ENCODE results near the gene HTR3B. TPM values are rescaled to one million over a fixed set of nuclear protein-coding genes. Genes with fewer than 3 reads are reported as not detected.

Gene HTR3B
- polyA plus RNA-seq, 1 donor (not counting 4 experiments of a cell fraction or from before 2014, with no cell fraction given), result not detected

DNA sequence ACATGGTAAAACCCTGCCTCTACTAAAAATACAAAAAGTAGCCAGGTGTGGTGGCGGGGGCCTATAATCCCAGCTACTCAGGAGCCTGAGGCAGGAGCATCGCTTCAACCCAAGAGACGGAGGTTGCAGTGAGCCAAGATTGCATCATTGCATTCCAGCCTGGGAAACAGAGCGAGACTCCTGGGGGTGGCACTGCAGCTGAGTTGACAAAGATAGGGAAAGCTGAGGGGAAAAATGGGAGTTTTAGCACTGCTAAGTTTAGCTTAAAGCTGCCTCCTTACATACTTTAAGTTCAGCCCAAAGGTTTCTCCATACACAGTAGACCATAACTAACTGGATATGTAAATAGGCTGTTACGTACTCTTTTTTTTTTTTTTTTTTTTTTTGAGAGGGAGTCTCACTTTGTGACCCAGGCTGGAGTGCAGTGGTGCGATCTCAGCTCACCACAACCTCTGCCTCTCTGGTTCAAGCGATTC lies 20.2 kb upstream of the HTR3B start:
- Histone ChIP-seq H3K27ac (ENCODE audit: control insufficient read depth, insufficient read depth, low read length) (no peak overlapping the region), H3K9me3 (ENCODE audit: control insufficient read depth, low read depth, low read length) (no peaks in the 10 kb centered on the region), H3K9ac (ENCODE audit: control insufficient read depth, extremely low read depth, insufficient read depth, low read length) (no peak overlapping the region), H2AFZ (ENCODE audit: control insufficient read depth, low read length) (no peak overlapping the region), H3K27me3 (ENCODE audit: control insufficient read depth, extremely low read depth, insufficient read depth, low read length) (no peaks in the 10 kb centered on the region), H3K4me3 (ENCODE audit: control insufficient read depth in 2 of 3, extremely low read depth in 1 of 3, insufficient read depth in 2 of 3, low read depth in 1 of 3, low read length in 3 of 3) (no peak overlapping the region), H3K4me2 (ENCODE audit: control insufficient read depth, extremely low read depth, insufficient read depth, low read depth, low read length) (no peak overlapping the region), H4K20me1 (ENCODE audit: control insufficient read depth, extremely low read depth, insufficient read depth, low read length) (no peaks in the 10 kb centered on the region), H3K9me1 (ENCODE audit: control insufficient read depth, extremely low read depth, insufficient read depth, low read length) (no peaks in the 10 kb centered on the region), H3K36me3 (ENCODE audit: control insufficient read depth in 2 of 2, extremely low read depth in 1 of 2, insufficient read depth in 2 of 2, low read length in 2 of 2) (no peaks in the 10 kb centered on the region), H3K79me2 (ENCODE audit: control insufficient read depth, insufficient read depth, low read length) (no peaks in the 10 kb centered on the region), H3K4me1 (ENCODE audit: control insufficient read depth, extremely low read depth, insufficient read depth, low read length) (no peaks in the 10 kb centered on the region)
- DNase-seq (ENCODE audit: low read depth, low spot score) (no peak), FAIRE-seq (no peak)
- no peak for TF ChIP-seq EZH2 (IDR thresholded peaks at IDR 0.05; ENCODE audit: low read length)
- TF ChIP-seq, protein P1, sequence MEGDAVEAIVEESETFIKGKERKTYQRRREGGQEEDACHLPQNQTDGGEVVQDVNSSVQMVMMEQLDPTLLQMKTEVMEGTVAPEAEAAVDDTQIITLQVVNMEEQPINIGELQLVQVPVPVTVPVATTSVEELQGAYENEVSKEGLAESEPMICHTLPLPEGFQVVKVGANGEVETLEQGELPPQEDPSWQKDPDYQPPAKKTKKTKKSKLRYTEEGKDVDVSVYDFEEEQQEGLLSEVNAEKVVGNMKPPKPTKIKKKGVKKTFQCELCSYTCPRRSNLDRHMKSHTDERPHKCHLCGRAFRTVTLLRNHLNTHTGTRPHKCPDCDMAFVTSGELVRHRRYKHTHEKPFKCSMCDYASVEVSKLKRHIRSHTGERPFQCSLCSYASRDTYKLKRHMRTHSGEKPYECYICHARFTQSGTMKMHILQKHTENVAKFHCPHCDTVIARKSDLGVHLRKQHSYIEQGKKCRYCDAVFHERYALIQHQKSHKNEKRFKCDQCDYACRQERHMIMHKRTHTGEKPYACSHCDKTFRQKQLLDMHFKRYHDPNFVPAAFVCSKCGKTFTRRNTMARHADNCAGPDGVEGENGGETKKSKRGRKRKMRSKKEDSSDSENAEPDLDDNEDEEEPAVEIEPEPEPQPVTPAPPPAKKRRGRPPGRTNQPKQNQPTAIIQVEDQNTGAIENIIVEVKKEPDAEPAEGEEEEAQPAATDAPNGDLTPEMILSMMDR (optimal IDR thresholded peaks at IDR 0.05 in 1 of 3, IDR thresholded peaks at IDR 0.05 in 1 of 3, conservative IDR thresholded peaks at IDR 0.05 in 1 of 3; ENCODE audit: extremely low read depth in 1 of 3, insufficient read depth in 2 of 3, low read length in 3 of 3), result no peak
- dilution Hi-C loops (cut with MboI; ENCODE audit: extremely low pct_ligation_motif_present, low sequenced_read_pairs), result no loop called here

DNA sequence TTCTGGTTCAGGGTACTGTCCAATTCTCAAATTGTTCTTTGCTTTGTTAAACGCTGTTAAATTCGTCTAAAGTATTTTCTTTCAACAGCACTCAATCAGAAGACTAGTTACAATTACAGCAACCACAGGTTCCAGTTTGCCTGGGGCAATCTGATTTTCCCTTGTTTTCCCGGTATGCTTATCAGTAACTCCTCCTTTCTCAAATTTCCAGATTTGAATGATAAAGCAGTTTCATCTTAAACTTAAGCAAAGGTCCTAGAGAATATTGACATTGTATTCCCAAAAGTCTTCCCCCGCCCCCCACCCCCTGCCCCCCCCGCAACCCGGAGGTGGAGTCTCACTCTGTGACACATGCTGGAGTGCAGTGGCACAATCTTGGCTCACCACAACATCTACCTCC lies 18.7 kb upstream of the HTR3B start:
- H3K4me3 ChIP-seq (ENCODE audit: control insufficient read depth in 2 of 3, extremely low read depth in 1 of 3, insufficient read depth in 2 of 3, low read depth in 1 of 3, low read length in 3 of 3), result no peak overlapping the region
- H3K9me1 ChIP-seq (ENCODE audit: control insufficient read depth, extremely low read depth, insufficient read depth, low read length), result no peaks in the 10 kb centered on the region

More for the DNA sequence above, 18.7 kb upstream of the HTR3B start:
- Histone ChIP-seq H2AFZ (ENCODE audit: control insufficient read depth, low read length) (no peak overlapping the region), H3K9ac (ENCODE audit: control insufficient read depth, extremely low read depth, insufficient read depth, low read length) (no peak overlapping the region), H3K27ac (ENCODE audit: control insufficient read depth, insufficient read depth, low read length) (no peak overlapping the region), H3K27me3 (ENCODE audit: control insufficient read depth, extremely low read depth, insufficient read depth, low read length) (no peaks in the 10 kb centered on the region), H4K20me1 (ENCODE audit: control insufficient read depth, extremely low read depth, insufficient read depth, low read length) (no peaks in the 10 kb centered on the region), H3K79me2 (ENCODE audit: control insufficient read depth, insufficient read depth, low read length) (no peaks in the 10 kb centered on the region), H3K9me3 (ENCODE audit: control insufficient read depth, low read depth, low read length) (no peaks in the 10 kb centered on the region), H3K36me3 (ENCODE audit: control insufficient read depth in 2 of 2, extremely low read depth in 1 of 2, insufficient read depth in 2 of 2, low read length in 2 of 2) (no peaks in the 10 kb centered on the region), H3K4me1 (ENCODE audit: control insufficient read depth, extremely low read depth, insufficient read depth, low read length) (no peaks in the 10 kb centered on the region), H3K4me2 (ENCODE audit: control insufficient read depth, extremely low read depth, insufficient read depth, low read depth, low read length) (no peak overlapping the region)
- DNase-seq (ENCODE audit: low read depth, low spot score) (no peak), FAIRE-seq (peak; percentile 5)
- TF ChIP-seq EZH2 (IDR thresholded peaks at IDR 0.05; ENCODE audit: low read length), result no peak
- TF ChIP-seq, protein P1 (optimal IDR thresholded peaks at IDR 0.05 in 1 of 3, IDR thresholded peaks at IDR 0.05 in 1 of 3, conservative IDR thresholded peaks at IDR 0.05 in 1 of 3; ENCODE audit: extremely low read depth in 1 of 3, insufficient read depth in 2 of 3, low read length in 3 of 3), result no peak
- dilution Hi-C loops (cut with MboI; ENCODE audit: extremely low pct_ligation_motif_present, low sequenced_read_pairs), result no loop called here

Measured in keratinocyte (primary cell).